ENCODE measurements around the gene SLCO1B1.

GRCh38 chr12:21138016-21138415 lies 7.0 kb downstream of the SLCO1B1 start:
- TF ChIP-seq, protein P1, sequence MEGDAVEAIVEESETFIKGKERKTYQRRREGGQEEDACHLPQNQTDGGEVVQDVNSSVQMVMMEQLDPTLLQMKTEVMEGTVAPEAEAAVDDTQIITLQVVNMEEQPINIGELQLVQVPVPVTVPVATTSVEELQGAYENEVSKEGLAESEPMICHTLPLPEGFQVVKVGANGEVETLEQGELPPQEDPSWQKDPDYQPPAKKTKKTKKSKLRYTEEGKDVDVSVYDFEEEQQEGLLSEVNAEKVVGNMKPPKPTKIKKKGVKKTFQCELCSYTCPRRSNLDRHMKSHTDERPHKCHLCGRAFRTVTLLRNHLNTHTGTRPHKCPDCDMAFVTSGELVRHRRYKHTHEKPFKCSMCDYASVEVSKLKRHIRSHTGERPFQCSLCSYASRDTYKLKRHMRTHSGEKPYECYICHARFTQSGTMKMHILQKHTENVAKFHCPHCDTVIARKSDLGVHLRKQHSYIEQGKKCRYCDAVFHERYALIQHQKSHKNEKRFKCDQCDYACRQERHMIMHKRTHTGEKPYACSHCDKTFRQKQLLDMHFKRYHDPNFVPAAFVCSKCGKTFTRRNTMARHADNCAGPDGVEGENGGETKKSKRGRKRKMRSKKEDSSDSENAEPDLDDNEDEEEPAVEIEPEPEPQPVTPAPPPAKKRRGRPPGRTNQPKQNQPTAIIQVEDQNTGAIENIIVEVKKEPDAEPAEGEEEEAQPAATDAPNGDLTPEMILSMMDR (IDR thresholded peaks at IDR 0.05; ENCODE audit: low read depth, low read length, missing input control), result no peak
- TF ChIP-seq RAD21 (IDR thresholded peaks at IDR 0.05), result no peak
- TF ChIP-seq FOXA1 (IDR thresholded peaks at IDR 0.05), result no peak
- TF ChIP-seq TAF1 (conservative IDR thresholded peaks at IDR 0.05), result no peak
- TF ChIP-seq YY1 (IDR thresholded peaks at IDR 0.05), result no peak
- TF ChIP-seq, protein P2, sequence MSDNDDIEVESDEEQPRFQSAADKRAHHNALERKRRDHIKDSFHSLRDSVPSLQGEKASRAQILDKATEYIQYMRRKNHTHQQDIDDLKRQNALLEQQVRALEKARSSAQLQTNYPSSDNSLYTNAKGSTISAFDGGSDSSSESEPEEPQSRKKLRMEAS (IDR thresholded peaks at IDR 0.05), result no peak
- no peak for TF ChIP-seq HNF4G (IDR thresholded peaks at IDR 0.05)
- TF ChIP-seq, protein P3, sequence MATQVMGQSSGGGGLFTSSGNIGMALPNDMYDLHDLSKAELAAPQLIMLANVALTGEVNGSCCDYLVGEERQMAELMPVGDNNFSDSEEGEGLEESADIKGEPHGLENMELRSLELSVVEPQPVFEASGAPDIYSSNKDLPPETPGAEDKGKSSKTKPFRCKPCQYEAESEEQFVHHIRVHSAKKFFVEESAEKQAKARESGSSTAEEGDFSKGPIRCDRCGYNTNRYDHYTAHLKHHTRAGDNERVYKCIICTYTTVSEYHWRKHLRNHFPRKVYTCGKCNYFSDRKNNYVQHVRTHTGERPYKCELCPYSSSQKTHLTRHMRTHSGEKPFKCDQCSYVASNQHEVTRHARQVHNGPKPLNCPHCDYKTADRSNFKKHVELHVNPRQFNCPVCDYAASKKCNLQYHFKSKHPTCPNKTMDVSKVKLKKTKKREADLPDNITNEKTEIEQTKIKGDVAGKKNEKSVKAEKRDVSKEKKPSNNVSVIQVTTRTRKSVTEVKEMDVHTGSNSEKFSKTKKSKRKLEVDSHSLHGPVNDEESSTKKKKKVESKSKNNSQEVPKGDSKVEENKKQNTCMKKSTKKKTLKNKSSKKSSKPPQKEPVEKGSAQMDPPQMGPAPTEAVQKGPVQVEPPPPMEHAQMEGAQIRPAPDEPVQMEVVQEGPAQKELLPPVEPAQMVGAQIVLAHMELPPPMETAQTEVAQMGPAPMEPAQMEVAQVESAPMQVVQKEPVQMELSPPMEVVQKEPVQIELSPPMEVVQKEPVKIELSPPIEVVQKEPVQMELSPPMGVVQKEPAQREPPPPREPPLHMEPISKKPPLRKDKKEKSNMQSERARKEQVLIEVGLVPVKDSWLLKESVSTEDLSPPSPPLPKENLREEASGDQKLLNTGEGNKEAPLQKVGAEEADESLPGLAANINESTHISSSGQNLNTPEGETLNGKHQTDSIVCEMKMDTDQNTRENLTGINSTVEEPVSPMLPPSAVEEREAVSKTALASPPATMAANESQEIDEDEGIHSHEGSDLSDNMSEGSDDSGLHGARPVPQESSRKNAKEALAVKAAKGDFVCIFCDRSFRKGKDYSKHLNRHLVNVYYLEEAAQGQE (IDR thresholded peaks at IDR 0.05), result no peak
- TF ChIP-seq JUND (IDR thresholded peaks at IDR 0.05), result no peak
- TF ChIP-seq GABPA (IDR thresholded peaks at IDR 0.05 in 1 of 2, conservative IDR thresholded peaks at IDR 0.05 in 1 of 2), result no peak
- no peak for TF ChIP-seq SP1 (IDR thresholded peaks at IDR 0.05)
- TF ChIP-seq, protein P4, sequence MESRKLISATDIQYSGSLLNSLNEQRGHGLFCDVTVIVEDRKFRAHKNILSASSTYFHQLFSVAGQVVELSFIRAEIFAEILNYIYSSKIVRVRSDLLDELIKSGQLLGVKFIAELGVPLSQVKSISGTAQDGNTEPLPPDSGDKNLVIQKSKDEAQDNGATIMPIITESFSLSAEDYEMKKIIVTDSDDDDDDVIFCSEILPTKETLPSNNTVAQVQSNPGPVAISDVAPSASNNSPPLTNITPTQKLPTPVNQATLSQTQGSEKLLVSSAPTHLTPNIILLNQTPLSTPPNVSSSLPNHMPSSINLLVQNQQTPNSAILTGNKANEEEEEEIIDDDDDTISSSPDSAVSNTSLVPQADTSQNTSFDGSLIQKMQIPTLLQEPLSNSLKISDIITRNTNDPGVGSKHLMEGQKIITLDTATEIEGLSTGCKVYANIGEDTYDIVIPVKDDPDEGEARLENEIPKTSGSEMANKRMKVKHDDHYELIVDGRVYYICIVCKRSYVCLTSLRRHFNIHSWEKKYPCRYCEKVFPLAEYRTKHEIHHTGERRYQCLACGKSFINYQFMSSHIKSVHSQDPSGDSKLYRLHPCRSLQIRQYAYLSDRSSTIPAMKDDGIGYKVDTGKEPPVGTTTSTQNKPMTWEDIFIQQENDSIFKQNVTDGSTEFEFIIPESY (IDR thresholded peaks at IDR 0.05), result no peak
